ENCODE measurements around the gene CACNA1D.

GRCh38 chr3:53583161-53583690 is 88.8 kb downstream of the CACNA1D start:
- TF ChIP-seq CTCF (IDR thresholded peaks at IDR 0.05) (no peak), POLR2A (IDR thresholded peaks at IDR 0.05) (no peak)
